NCI-H1694 treated with DMSO at 0.1 percent for 48 hours (cell line): Measurements from ENCODE around the gene ITGB2.

ENCODE experiments used
- DNase-seq: peaks from one replicate; lab custom pipeline; 2025; lab: John Stamatoyannopoulos, UW

Gene ITGB2

GRCh38 chr21:44846485-44847260 lies 74.0 kb downstream of the ITGB2 start:
- no peak for DNase-seq

- DNase-seq, result no peak
Measured at GRCh38 chr21:44846224-44846484, 74.5 kb downstream of the ITGB2 start.

- DNase-seq, result peak; percentile 69
Measured at GRCh38 chr21:44845418-44846223, 75.1 kb downstream of the ITGB2 start.

GRCh38 chr21:44844256-44844655 lies 76.4 kb downstream of the ITGB2 start:
- no peak for DNase-seq

- no peak for DNase-seq
Measured at GRCh38 chr21:44842721-44843445, 77.8 kb downstream of the ITGB2 start.

GRCh38 chr21:44842087-44842486 lies 78.6 kb downstream of the ITGB2 start:
- no peak for DNase-seq

GRCh38 chr21:44840771-44841170 lies 79.9 kb downstream of the ITGB2 start:
- DNase-seq, result no peak

GRCh38 chr21:44838951-44839350 lies 81.7 kb downstream of the ITGB2 start:
- DNase-seq, result no peak

- no peak for DNase-seq
Measured at GRCh38 chr21:44838039-44838895, 82.4 kb downstream of the ITGB2 start.

GRCh38 chr21:44837537-44837936 lies 83.2 kb downstream of the ITGB2 start:
- DNase-seq, result no peak

GRCh38 chr21:44836666-44837471 lies 83.8 kb downstream of the ITGB2 start:
- DNase-seq, result peak; percentile 57

GRCh38 chr21:44836349-44836665 lies 84.4 kb downstream of the ITGB2 start:
- no peak for DNase-seq
